ENCODE measurements around the gene IL36A. TPM values are rescaled to one million over a fixed set of nuclear protein-coding genes. Genes with fewer than 3 reads are reported as not detected.

The IL36A gene
- total RNA-seq, 1 donor = not detected

GRCh38 chr2:112959109-112959812 lies 46.0 kb upstream of the IL36A start:
- Histone ChIP-seq H3K27me3 (ENCODE audit: insufficient read depth, low read length) (peaks cover 58% of the 10 kb centered on the region), H3K36me3 (ENCODE audit: insufficient read depth, low read length) (no peaks in the 10 kb centered on the region), H3K4me1 (ENCODE audit: insufficient read depth, low read length) (peaks cover 4% of the 10 kb centered on the region), H3K79me2 (ENCODE audit: insufficient read depth, low read length) (no peaks in the 10 kb centered on the region), H3K27ac (ENCODE audit: low read depth, low read length) (no peak overlapping the region), H3K4me3 (ENCODE audit: insufficient read depth, low read length) (no peak overlapping the region), H2AFZ (ENCODE audit: low read length) (no peak overlapping the region), H3K9me3 (ENCODE audit: low read depth, low read length) (no peaks in the 10 kb centered on the region), H4K20me1 (ENCODE audit: insufficient read depth, low read length) (no peaks in the 10 kb centered on the region), H3K4me2 (ENCODE audit: insufficient read depth, low read length) (no peak overlapping the region)
- TF ChIP-seq CTCF (IDR thresholded peaks at IDR 0.05; ENCODE audit: extremely low read depth, low read depth, low read length) = no peak
- DNase-seq (ENCODE audit: insufficient read length, low spot score, missing footprints) = no peak

- no peak overlapping the region for H2AFZ ChIP-seq (ENCODE audit: low read length)
- no peak overlapping the region for H3K4me2 ChIP-seq (ENCODE audit: insufficient read depth, low read length)
- peaks cover 65% of the 10 kb centered on the region for H3K27me3 ChIP-seq (ENCODE audit: insufficient read depth, low read length)
- H3K9me3 ChIP-seq (ENCODE audit: low read depth, low read length) = no peaks in the 10 kb centered on the region
- no peaks in the 10 kb centered on the region for H4K20me1 ChIP-seq (ENCODE audit: insufficient read depth, low read length)
- no peaks in the 10 kb centered on the region for H3K36me3 ChIP-seq (ENCODE audit: insufficient read depth, low read length)
- peaks cover 4% of the 10 kb centered on the region for H3K4me1 ChIP-seq (ENCODE audit: insufficient read depth, low read length)
- H3K79me2 ChIP-seq (ENCODE audit: insufficient read depth, low read length) = no peaks in the 10 kb centered on the region
- no peak overlapping the region for H3K27ac ChIP-seq (ENCODE audit: low read depth, low read length)
- H3K4me3 ChIP-seq (ENCODE audit: insufficient read depth, low read length) = no peak overlapping the region
- peak; percentile 13 for TF ChIP-seq CTCF (IDR thresholded peaks at IDR 0.05; ENCODE audit: extremely low read depth, low read depth, low read length)
- DNase-seq (ENCODE audit: insufficient read length, low spot score, missing footprints) = no peak
Observed at GRCh38 chr2:112960230-112960825, 44.9 kb upstream of the IL36A start.

- Histone ChIP-seq H3K4me2 (ENCODE audit: insufficient read depth, low read length) (no peak overlapping the region), H3K79me2 (ENCODE audit: insufficient read depth, low read length) (no peaks in the 10 kb centered on the region), H3K27ac (ENCODE audit: low read depth, low read length) (no peak overlapping the region), H3K4me1 (ENCODE audit: insufficient read depth, low read length) (peaks cover 4% of the 10 kb centered on the region), H4K20me1 (ENCODE audit: insufficient read depth, low read length) (no peaks in the 10 kb centered on the region), H3K27me3 (ENCODE audit: insufficient read depth, low read length) (peaks cover 60% of the 10 kb centered on the region), H3K36me3 (ENCODE audit: insufficient read depth, low read length) (no peaks in the 10 kb centered on the region), H3K9me3 (ENCODE audit: low read depth, low read length) (no peaks in the 10 kb centered on the region), H2AFZ (ENCODE audit: low read length) (no peak overlapping the region), H3K4me3 (ENCODE audit: insufficient read depth, low read length) (no peak overlapping the region)
- no peak for TF ChIP-seq CTCF (IDR thresholded peaks at IDR 0.05; ENCODE audit: extremely low read depth, low read depth, low read length)
- DNase-seq (ENCODE audit: insufficient read length, low spot score, missing footprints) = no peak
Observed at GRCh38 chr2:112962308-112963175, 42.7 kb upstream of the IL36A start.

GRCh38 chr2:112967023-112967422 lies 38.2 kb upstream of the IL36A start:
- Histone ChIP-seq H3K9me3 (ENCODE audit: low read depth, low read length) (no peaks in the 10 kb centered on the region), H3K79me2 (ENCODE audit: insufficient read depth, low read length) (no peaks in the 10 kb centered on the region), H3K4me2 (ENCODE audit: insufficient read depth, low read length) (no peak overlapping the region), H3K36me3 (ENCODE audit: insufficient read depth, low read length) (no peaks in the 10 kb centered on the region), H3K4me3 (ENCODE audit: insufficient read depth, low read length) (no peak overlapping the region), H3K27ac (ENCODE audit: low read depth, low read length) (no peak overlapping the region), H3K4me1 (ENCODE audit: insufficient read depth, low read length) (no peaks in the 10 kb centered on the region), H3K27me3 (ENCODE audit: insufficient read depth, low read length) (peaks cover 53% of the 10 kb centered on the region), H4K20me1 (ENCODE audit: insufficient read depth, low read length) (no peaks in the 10 kb centered on the region), H2AFZ (ENCODE audit: low read length) (no peak overlapping the region)
- no peak for DNase-seq (ENCODE audit: insufficient read length, low spot score, missing footprints)
- no peak for TF ChIP-seq CTCF (IDR thresholded peaks at IDR 0.05; ENCODE audit: extremely low read depth, low read depth, low read length)

Data from osteoblast (primary cell).